ENCODE data around the gene GRID1. TPM values are rescaled to one million over a fixed set of nuclear protein-coding genes. Genes with fewer than 3 reads are reported as not detected.

The GRID1 gene
- total and polyA plus RNA-seq, 10 of the 15 experiments (the other 5 are each of a cell fraction or from before 2014, with no cell fraction given) = 0.04 to 0.62 (median 0.08) TPM; not detected in 5

GRCh38 chr10:85607043-85607695 is 759.4 kb downstream of the GRID1 start:
- H3K36me3 ChIP-seq (ENCODE audit: control insufficient read depth in 2 of 2, insufficient read depth in 2 of 2, low read length in 1 of 2) = no peaks in the 10 kb centered on the region
- H3K4me1 ChIP-seq (ENCODE audit: control insufficient read depth, insufficient read depth, low read length) = peaks cover 3% of the 10 kb centered on the region
- ATAC-seq = no peak
- intact Hi-C loops (cut with micrococcal nuclease; ENCODE audit: unreplicated experiment) = no loop called here
- ChIA-PET POLR2A (no interaction called here), SMC1A (ENCODE audit: uncharacterized antibody, unreplicated experiment) (interaction anchor here (0.6 kb wide), 1 partner anchor 63 kb away, joined by 3 read pairs; no protein-coding TSS in a partner anchor), CTCF (interaction anchor here (1.0 kb wide), 1 partner anchor 577 kb away, joined by 4 read pairs; no protein-coding TSS in a partner anchor), RAD21 (ENCODE audit: unreplicated experiment) (interaction anchor here (1.0 kb wide), 1 partner anchor 9 kb away, joined by 3 read pairs; no protein-coding TSS in a partner anchor)
- no peak for FAIRE-seq
- H3K27ac ChIP-seq (ENCODE audit: control insufficient read depth, insufficient read depth) = no peak overlapping the region
- no peaks in the 10 kb centered on the region for H3K27me3 ChIP-seq (replicated peaks in 1 of 2; ENCODE audit: control insufficient read depth in 2 of 2, insufficient read depth in 2 of 2, low read length in 1 of 2)
- BruUV-seq (replicated peaks) = no TSS peak
- TF ChIP-seq CBFB (IDR thresholded peaks at IDR 0.05; ENCODE audit: low read depth) = no peak
- TF ChIP-seq PML (IDR thresholded peaks at IDR 0.05; ENCODE audit: low read length) = no peak
- no peak for TF ChIP-seq MAX (IDR thresholded peaks at IDR 0.05; ENCODE audit: low read depth, low read length)
- no peak for TF ChIP-seq USF2 (IDR thresholded peaks at IDR 0.05; ENCODE audit: borderline replicate concordance, low read depth, low read length)
- no peak for TF ChIP-seq SKIL (IDR thresholded peaks at IDR 0.05; ENCODE audit: low read depth, poor library complexity, severe bottlenecking)
- no peak for TF ChIP-seq CBX3 (IDR thresholded peaks at IDR 0.05; ENCODE audit: borderline replicate concordance, low read depth)
- TF ChIP-seq RCOR1 (conservative IDR thresholded peaks at IDR 0.05; ENCODE audit: low read depth, low read length) = no peak
- no peak for TF ChIP-seq E4F1 (IDR thresholded peaks at IDR 0.05; ENCODE audit: borderline replicate concordance, partially characterized antibody)
- no peak for TF ChIP-seq ZNF622 (IDR thresholded peaks at IDR 0.05)
- no peak for TF ChIP-seq PKNOX1 (IDR thresholded peaks at IDR 0.05)
- TF ChIP-seq CBX5 (IDR thresholded peaks at IDR 0.05; ENCODE audit: low read depth) = no peak
- TF ChIP-seq RB1 (IDR thresholded peaks at IDR 0.05; ENCODE audit: borderline replicate concordance) = no peak
- no peak for TF ChIP-seq POLR2AphosphoS2 (IDR thresholded peaks at IDR 0.05; ENCODE audit: low read depth, low read length)
- no peak for TF ChIP-seq NR2F1 (conservative IDR thresholded peaks at IDR 0.05)
- no peak for TF ChIP-seq DPF2 (IDR thresholded peaks at IDR 0.05)
- no peak for TF ChIP-seq TAF1 (IDR thresholded peaks at IDR 0.05; ENCODE audit: borderline replicate concordance, low read depth, low read length)
- H4K20me1 ChIP-seq (ENCODE audit: control insufficient read depth, insufficient read depth) = no peaks in the 10 kb centered on the region
- H2AFZ ChIP-seq (ENCODE audit: control insufficient read depth, low read depth, low read length) = no peak overlapping the region
- in situ Hi-C loops (cut with MboI) = no loop called here
- no peaks in the 10 kb centered on the region for H3K79me2 ChIP-seq (ENCODE audit: control insufficient read depth, insufficient read depth, low read length)
- no peak overlapping the region for H3K4me2 ChIP-seq (ENCODE audit: control insufficient read depth, insufficient read depth)
- WGBS (ENCODE audit: insufficient coverage, insufficient replicate concordance, low lambda C conversion rate, missing lambda C conversion rate) = 32% methylated on average over 11 of the region's 11 CpGs
- H3K9me3 ChIP-seq (replicated peaks; ENCODE audit: control insufficient read depth, insufficient read depth, low read length) = no peaks in the 10 kb centered on the region; the same call in 2 of the 3 replicates
- DNase-seq (ENCODE audit: low read depth, low spot score) = no peak
- H3K4me3 ChIP-seq = no peak overlapping the region
- H3K9ac ChIP-seq (ENCODE audit: control insufficient read depth, insufficient read depth, low read length) = no peak overlapping the region
